ENCODE data around the gene SNX2.

Gene SNX2

DNA sequence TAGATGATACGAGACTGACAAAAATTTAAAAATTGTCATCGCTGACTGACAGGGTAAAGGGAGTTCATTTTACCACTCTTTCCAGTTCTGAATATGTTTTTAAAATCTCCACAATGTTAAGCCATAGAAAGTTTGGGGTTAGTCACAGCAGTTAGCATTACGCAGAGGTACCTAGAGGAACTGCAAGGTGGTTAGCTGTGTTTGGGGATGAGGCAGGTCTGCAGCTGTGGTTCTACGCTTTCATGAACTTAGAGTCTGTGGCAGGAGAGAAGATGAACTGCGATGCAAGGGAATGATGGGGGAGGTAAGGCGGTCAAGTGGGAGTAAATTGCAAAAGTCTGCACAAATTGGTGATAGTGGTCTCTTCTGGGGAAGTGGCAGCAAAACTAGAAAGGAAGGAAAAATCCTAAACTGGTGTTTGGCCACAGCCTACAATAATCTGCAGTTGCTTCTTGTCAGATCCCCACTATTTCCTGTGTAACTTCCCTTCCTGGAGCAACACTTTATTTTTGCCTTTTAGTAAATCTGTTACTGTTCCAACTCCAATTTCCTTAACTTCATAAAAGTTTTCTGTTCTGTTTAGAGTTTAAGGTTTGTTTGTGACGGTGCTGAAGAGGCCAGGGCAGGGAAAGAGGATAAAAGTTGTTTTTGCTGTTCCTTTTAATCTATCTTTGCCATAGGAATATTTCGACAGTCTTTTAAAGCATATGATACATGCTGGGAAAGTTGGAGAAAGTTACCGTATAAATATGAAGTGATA lies 38.6 kb upstream of the SNX2 start:
- TF ChIP-seq USF1 (IDR thresholded peaks at IDR 0.05): no peak
- no peak for TF ChIP-seq NFIC (IDR thresholded peaks at IDR 0.05)
- TF ChIP-seq EGR1 (IDR thresholded peaks at IDR 0.05): no peak
- TF ChIP-seq ZBTB7A (IDR thresholded peaks at IDR 0.05; ENCODE audit: low read depth): no peak
- TF ChIP-seq, protein P1, sequence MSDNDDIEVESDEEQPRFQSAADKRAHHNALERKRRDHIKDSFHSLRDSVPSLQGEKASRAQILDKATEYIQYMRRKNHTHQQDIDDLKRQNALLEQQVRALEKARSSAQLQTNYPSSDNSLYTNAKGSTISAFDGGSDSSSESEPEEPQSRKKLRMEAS (IDR thresholded peaks at IDR 0.05): no peak
- TF ChIP-seq TCF12 (IDR thresholded peaks at IDR 0.05; ENCODE audit: low read depth): no peak
- TF ChIP-seq YY1 (IDR thresholded peaks at IDR 0.05; ENCODE audit: low read depth): no peak
- no peak for TF ChIP-seq TEAD4 (IDR thresholded peaks at IDR 0.05)
- TF ChIP-seq CREB1 (IDR thresholded peaks at IDR 0.05; ENCODE audit: low read depth): no peak

DNA sequence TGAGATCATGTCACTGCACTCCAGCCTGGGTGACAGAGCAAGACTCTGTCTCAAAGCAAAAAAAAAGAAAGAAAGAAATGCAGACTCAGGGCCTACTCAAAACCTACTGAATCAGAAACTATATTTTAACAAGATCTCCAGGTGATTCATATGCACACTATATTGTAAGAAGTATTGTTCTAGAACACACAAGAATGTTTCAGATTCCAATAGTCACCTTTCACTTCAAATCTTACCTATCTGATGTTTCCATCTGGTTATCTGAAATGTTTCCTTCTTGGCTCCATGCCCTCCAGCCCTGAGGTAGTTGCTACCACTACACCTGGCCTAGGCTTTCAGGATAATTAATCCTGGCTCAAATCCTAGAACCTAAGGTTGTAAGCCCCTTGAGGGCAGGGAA lies 36.8 kb upstream of the SNX2 start:
- TF ChIP-seq EGR1 (IDR thresholded peaks at IDR 0.05) (no peak), ZBTB7A (IDR thresholded peaks at IDR 0.05; ENCODE audit: low read depth) (no peak), CREB1 (IDR thresholded peaks at IDR 0.05; ENCODE audit: low read depth) (no peak), EP300 (IDR thresholded peaks at IDR 0.05; ENCODE audit: borderline replicate concordance) (no peak), NFIC (IDR thresholded peaks at IDR 0.05) (no peak), USF1 (IDR thresholded peaks at IDR 0.05) (no peak), TCF12 (IDR thresholded peaks at IDR 0.05; ENCODE audit: low read depth) (no peak), REST (IDR thresholded peaks at IDR 0.05; ENCODE audit: low read depth) (no peak), RAD21 (IDR thresholded peaks at IDR 0.05; ENCODE audit: low read depth) (no peak)
- TF ChIP-seq, protein P1 (IDR thresholded peaks at IDR 0.05): no peak

DNA sequence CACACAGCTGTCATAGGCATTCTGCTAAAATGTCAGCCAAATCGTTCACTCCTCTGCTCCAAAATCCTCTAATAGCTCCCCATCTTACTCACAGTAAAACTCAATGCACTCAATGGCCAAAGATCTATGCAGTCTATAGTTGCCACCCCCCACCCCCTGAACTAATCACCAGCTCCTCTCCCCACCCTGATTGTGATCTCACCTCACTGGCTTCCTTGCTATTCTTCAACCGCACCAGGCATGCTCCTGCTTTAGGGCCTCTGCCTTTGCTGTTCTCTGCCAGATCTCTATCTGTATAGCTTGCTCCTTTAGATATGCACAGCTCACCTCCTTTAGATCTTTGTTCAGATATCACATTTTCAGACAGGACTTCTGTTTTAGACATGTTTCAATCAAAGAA lies 33.2 kb upstream of the SNX2 start:
- no peak for TF ChIP-seq NFIC (IDR thresholded peaks at IDR 0.05)

DNA sequence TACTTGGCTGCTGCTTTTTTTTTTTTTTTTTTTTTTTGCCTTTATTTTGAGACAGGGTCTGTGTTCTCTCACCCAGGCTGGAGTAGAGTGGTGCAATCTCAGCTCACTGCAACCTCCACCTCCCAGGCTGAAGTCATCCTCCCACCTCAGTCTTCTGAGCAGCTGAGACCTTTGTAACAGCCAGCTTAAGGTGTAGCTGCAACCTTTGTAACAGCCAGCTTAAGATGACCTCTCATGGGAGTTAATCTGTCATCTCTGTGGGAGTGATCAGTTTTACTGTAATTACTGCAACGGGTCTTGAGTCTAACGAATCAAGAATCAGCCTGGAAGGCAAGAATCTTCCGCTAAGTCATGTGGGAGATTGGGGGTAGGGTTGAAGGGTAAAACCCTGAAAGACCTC lies 31.6 kb upstream of the SNX2 start:
- TF ChIP-seq RAD21 (IDR thresholded peaks at IDR 0.05; ENCODE audit: low read depth) (no peak), ZBTB7A (IDR thresholded peaks at IDR 0.05; ENCODE audit: low read depth) (no peak), YY1 (IDR thresholded peaks at IDR 0.05; ENCODE audit: low read depth) (no peak)

DNA sequence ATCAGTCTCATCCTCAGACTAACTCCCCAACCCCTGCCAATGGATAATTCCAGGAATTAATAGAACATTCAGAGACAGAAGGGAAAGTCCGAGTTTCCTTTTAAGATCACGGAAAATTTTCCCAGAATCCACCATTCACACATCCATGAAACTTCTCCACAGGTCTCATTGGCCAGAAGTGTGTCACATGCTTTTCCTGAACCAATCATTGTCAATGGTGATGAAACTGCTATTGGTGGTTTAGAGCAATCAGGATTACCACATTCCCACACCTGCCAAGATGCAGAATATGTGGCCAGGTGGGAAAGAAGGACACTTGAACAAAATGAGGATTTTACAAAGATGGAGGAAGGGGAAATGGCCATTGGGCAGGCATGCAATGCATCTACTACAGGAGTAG lies 29.3 kb upstream of the SNX2 start:
- TF ChIP-seq ZBTB7A (IDR thresholded peaks at IDR 0.05; ENCODE audit: low read depth): no peak
- no peak for TF ChIP-seq FOXM1 (IDR thresholded peaks at IDR 0.05; ENCODE audit: borderline replicate concordance, low read depth)
- no peak for TF ChIP-seq TEAD4 (IDR thresholded peaks at IDR 0.05)
- TF ChIP-seq TAF1 (IDR thresholded peaks at IDR 0.05; ENCODE audit: low read depth): no peak
- no peak for TF ChIP-seq RAD21 (IDR thresholded peaks at IDR 0.05; ENCODE audit: low read depth)
- no peak for TF ChIP-seq EGR1 (IDR thresholded peaks at IDR 0.05)
- TF ChIP-seq, protein P1 (IDR thresholded peaks at IDR 0.05): no peak
- no peak for TF ChIP-seq CEBPB (IDR thresholded peaks at IDR 0.05)
- no peak for TF ChIP-seq TCF12 (IDR thresholded peaks at IDR 0.05; ENCODE audit: low read depth)
- no peak for TF ChIP-seq USF1 (IDR thresholded peaks at IDR 0.05)
- TF ChIP-seq CREB1 (IDR thresholded peaks at IDR 0.05; ENCODE audit: low read depth): no peak

GRCh38 chr5:122749886-122750285 lies 25.0 kb upstream of the SNX2 start:
- TF ChIP-seq RAD21 (IDR thresholded peaks at IDR 0.05; ENCODE audit: low read depth): no peak

DNA sequence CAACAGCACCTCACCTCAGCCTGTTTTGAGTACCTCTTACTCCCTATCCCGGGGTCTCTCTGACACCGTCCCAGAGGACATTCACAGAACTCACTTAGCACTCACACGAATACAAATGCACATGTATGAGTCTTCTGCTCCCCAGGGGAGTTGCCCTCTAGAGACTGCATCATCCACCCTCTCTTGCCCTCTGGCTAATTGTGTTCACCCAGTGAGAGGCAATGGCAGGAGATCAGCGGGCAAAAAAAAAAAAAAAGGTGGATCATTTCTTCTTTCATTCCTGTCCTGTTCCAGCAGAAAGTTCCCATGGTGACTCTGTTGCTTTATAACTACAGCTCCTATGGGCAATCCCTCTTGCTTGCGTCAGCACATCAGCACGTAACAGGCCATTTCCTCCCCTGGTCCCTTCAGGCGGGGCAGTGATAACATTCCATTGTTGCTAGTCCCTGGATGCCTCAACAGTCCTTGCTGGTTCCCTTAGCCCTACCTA lies 23.5 kb upstream of the SNX2 start:
- no peak for TF ChIP-seq EP300 (IDR thresholded peaks at IDR 0.05; ENCODE audit: borderline replicate concordance)
- TF ChIP-seq EGR1 (IDR thresholded peaks at IDR 0.05): no peak
- no peak for TF ChIP-seq ZBTB7A (IDR thresholded peaks at IDR 0.05; ENCODE audit: low read depth)
- no peak for TF ChIP-seq CREB1 (IDR thresholded peaks at IDR 0.05; ENCODE audit: low read depth)

- TF ChIP-seq TCF12 (IDR thresholded peaks at IDR 0.05; ENCODE audit: low read depth) (no peak), EP300 (IDR thresholded peaks at IDR 0.05; ENCODE audit: borderline replicate concordance) (no peak), YY1 (IDR thresholded peaks at IDR 0.05; ENCODE audit: low read depth) (no peak), FOXM1 (IDR thresholded peaks at IDR 0.05; ENCODE audit: borderline replicate concordance, low read depth) (no peak), TEAD4 (IDR thresholded peaks at IDR 0.05) (no peak)
Observed at GRCh38 chr5:122753500-122753899, 21.4 kb upstream of the SNX2 start.

Data from Ishikawa (cell line).